ENCODE measurements around the gene RGS14.
"Not testable (repeated sequence)": the region's sequence is repeated elsewhere in the genome, so short reads cannot be mapped to it uniquely, and the experiment has no call there.

The RGS14 gene

DNA sequence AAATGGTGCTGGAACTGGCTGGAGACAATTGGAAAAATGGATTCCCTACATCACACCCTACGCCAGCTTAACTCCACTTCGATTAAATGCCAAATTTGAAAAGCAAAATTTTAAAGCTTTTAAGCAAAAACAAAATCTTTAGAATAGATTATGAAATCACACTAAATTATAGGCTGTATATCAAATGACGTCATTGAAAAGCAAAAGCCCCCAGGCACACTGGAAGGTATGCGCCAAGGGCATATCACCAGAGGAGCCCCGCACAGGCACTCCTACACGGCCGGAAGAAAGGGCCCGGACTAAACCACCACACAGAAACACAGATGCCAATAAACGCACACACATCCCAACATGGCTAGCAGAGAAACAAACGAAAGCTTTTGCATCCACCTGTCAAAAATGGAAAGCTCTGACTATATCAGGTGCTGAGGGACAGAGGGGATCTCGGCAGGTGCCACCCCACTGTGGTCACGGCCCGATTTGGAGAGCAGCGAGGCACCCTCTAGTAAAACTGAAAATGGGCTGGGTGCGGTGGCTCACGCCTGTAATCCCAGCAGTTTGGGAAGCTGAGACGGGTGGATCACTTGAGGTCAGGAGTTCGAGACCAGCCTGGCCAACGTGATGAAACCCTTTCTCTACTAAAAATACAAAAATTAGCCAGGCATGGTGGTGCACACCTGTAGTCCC lies 29.0 kb upstream of the RGS14 start:
- no peak for DNase-seq (ENCODE audit: low read depth in 3 of 3)

DNA sequence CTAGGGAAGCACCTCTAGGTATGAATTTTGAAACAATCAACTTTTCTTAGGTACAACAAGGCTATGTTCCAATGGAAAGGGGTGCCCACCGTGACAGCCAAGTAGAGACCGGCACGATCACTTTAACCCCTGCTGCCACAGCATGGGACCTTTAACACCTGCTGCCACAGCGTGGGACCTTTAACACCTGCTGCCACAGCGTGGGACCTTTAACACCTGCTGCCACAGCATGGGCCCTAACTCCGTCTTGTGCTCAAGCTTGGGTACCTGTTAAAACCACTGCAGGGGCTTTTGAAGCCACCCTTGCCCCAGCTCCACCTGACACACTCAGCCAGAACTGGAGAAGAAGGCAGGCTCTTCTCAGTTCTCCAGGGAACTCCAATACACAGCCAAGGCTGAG lies 27.8 kb upstream of the RGS14 start:
- DNase-seq (ENCODE audit: low read depth in 3 of 3) = no peak

DNA sequence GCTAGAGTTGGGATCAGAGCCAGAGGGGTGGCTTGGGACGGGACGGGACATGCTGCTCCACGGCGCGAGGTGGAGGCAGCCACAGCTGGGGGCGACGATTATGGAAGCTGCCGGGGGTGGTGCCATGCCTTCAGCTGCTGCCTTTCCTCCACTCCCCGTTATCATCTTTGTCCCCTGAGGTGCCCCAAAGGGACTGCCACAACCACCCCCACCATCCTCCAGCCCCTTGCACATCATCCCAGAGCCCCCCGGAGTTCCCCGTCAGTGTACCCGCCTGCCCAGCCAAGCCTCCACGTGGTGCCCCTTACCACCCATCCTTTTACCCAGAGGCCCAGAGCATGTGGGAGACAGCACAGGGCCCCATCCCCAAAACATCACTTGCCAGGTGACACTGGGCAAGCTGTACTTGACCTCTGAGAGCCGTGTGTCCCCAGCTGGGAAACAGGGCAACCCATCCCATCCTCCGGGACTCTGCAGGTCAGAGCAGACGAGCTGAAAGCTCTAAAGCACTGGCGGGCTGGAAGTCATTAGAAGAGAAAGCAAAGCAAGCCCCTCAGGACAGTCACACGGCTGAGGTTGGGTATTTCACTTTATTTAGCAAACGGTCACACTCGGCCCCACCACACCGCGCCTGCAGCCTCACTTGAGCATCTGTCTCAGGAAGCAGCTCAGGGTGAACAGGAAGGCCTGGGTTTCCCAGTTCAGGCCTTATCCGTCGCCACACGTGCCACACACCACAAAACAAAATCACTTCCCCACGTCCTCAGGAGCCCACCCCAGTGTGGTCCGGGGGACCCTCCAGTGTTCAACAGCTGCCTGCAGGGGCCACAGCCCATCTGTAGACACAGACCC lies 26.5 kb upstream of the RGS14 start:
- DNase-seq (ENCODE audit: low read depth in 3 of 3) = no peak

DNA sequence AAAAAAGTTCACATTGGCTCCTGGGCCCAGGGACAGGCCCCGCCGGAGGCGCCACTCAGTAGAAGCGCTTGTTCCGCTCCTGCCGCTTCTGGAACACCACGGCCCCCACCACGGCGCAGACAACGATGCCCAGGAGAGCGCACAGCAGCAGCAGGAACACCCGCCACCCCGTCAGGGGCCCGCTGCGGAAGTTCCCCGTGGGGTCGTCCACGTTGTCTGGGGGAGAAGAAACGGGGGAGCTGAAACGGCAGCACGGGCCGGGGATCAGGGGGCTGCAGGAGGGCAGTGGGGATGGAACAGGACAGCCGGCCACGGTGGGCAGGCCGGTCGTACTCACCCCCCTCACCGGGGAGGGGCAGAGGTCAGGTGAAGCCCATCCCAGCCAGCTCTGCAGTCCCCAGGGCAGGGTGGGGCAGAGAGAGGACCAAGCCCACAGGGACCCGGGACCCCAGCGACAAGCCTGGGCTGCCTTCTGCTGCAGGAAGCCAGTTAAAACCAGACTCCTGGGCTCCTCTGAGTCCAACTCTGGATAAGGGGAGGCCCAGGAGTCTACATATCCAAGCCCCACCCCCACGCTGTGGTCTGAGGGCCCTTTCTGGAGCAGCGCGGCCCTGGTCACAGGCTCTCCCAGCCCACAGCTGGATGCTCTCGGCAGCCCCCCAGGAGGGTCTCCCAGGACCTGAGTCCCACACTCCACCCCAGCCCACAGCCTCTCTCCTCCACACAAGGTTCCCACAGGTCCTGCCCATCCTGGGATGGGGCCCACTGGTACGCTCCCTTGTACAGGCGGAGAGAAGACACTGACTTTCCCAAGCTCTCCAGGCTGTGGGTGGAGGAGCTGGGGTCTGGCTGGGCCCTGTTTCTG lies 25.5 kb upstream of the RGS14 start:
- no peak for DNase-seq (ENCODE audit: low read depth in 3 of 3)

DNA sequence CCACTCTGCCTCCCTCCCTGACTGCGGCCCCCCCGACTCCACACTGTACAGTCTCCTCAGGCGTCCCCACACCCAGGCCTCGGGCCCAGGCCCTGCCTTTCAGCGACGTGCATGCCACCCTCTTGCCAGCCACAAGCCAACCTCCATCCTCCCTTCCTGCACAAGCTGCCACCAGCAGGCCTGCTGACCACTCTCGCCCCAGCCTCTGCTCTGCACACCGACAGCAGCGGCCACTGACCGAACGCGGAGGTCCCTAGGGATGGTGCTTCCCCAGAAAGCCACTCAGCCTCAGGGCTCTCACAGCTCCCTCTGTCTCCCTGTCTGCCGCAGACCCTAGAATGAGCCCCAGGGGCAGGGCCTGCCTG lies 24.8 kb upstream of the RGS14 start:
- no peak for DNase-seq (ENCODE audit: low read depth in 3 of 3)

DNA sequence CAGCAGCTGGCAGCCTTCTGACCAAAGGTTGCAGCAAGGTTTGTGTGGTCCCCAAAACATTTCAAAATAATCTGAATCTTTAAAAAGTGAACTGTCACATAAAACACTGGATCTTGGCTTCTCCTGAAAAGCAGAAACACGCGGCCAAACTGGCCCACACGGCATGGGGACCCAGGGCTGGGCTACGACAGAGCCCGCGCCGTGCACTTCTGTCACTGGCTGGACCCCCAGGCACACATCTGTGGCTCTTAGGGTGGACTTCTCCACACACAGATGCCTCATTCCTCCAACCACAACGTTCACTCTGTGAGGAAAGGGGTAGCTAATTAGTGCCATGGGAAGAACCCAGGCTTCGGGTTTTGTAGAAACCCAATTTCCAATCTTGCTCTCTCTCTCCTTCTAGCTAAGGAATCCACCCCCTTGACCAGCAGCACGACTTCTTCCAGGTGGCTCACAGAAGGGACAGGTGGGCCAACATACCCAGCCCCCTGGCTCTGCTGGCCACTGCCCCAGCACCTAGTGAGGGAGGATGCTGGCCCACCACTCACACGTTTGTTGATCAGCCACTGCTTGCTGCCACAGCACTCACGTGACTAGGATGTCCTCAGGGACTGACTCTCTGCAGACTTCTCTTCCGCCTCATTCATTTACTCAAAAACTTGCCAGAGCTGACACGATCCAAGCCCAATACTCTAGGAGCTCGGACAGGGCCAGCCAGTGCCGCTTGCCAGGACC lies 24.1 kb upstream of the RGS14 start:
- DNase-seq (ENCODE audit: low read depth in 3 of 3) = no peak

DNA sequence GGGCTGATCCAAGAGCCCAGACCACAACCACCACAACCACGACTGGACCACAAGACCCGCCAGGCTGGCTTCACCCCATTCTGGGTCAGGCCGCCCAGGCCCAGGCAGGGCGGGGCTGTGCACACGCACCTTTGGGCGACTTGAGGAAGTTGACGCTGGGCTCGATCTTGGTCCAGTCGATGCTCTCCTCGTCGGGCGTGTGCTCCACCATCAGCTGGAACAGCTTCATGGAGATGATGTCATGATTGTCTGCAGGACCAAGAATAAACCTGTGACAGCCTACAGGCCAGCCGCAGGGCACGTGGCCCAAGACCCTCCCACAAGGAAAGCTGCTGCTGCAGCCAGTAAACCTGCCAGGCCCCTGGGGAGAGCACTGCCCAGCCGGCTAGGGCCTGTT lies 23.6 kb upstream of the RGS14 start:
- no peak for DNase-seq (ENCODE audit: low read depth in 3 of 3)

DNA sequence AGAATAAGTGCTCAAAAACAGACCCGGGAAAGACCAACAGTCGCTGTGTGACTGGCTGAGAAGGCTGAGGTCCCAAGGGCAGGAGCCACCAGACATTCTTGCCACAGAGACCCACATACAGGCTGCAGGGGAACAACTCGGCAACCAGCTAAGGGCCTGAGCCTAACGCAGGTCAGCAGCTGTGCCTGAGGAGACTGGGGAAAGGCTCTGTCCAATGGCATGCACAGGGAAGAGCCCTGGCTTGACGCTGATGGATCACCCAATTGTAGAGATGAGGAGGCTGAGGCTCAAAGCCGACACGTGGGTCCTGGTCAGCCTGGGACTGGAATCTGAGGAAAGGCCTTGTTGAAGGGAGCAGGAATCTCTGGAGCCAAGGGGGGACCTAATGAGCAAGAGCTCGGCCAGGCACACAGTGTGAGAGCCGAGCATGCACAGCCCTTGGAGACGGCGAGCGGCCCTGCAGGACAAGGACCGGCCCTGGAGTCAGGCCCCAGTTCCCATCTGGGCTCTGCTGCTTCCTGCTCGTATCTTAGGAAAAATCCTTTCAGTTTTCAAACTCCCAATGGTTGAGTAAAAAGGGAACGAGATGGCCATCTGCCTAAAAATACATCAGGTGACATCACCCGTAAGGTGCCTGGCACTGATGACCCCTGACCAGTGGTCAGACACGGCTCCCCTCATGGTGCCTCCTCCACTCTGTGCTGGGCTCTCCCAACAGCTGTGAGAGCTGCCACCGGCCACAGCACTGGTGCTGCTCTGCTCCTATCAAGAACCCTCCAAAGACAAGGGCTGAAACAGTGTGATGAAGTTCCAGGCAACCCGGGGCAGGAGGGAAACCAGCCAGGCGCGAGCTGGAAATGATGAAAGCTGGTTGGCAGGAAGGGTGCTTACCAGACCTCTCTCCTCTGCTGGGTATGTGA lies 22.7 kb upstream of the RGS14 start:
- DNase-seq (ENCODE audit: low read depth in 3 of 3) = no peak

DNA sequence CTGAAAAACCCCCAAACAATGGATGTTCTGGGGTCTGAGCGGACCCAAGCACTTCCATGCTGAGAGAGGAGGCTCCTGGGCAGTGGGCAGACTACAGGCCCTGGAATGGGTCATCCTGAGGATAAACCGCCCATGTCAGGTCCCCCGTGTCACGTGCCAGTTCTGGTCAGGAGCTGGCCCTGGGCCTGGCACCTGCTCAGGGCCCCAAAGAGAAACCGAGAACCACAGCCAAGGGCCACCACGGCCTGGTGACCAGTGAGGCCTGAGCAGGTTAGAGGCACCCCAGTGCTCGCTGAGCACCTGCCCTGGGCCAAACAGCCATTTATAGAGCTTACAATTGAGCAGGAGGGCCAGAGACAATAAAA lies 22.0 kb upstream of the RGS14 start:
- no peak for DNase-seq (ENCODE audit: low read depth in 3 of 3)

DNA sequence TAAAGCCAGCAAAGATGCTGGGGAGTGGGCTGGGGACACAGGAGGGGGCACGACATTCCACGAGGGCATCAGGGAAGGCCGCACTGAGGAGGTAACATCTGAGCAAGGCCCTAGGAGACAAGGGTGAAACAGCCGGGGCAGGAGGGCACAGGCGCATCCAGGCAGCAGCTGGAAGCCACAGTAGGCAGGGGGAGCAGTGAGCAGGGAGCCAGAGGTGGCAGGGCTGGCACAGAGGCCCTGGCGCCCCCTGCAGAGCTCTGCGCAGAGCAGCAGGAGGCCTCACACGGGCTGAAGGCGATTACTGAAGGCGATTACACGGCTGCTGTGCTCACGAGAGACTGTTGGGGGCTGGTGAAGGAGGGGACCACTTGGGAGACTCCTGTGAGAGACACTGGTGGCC lies 21.6 kb upstream of the RGS14 start:
- peak in 1 of 3 experiments; percentile 29 for DNase-seq (ENCODE audit: low read depth in 3 of 3)

DNA sequence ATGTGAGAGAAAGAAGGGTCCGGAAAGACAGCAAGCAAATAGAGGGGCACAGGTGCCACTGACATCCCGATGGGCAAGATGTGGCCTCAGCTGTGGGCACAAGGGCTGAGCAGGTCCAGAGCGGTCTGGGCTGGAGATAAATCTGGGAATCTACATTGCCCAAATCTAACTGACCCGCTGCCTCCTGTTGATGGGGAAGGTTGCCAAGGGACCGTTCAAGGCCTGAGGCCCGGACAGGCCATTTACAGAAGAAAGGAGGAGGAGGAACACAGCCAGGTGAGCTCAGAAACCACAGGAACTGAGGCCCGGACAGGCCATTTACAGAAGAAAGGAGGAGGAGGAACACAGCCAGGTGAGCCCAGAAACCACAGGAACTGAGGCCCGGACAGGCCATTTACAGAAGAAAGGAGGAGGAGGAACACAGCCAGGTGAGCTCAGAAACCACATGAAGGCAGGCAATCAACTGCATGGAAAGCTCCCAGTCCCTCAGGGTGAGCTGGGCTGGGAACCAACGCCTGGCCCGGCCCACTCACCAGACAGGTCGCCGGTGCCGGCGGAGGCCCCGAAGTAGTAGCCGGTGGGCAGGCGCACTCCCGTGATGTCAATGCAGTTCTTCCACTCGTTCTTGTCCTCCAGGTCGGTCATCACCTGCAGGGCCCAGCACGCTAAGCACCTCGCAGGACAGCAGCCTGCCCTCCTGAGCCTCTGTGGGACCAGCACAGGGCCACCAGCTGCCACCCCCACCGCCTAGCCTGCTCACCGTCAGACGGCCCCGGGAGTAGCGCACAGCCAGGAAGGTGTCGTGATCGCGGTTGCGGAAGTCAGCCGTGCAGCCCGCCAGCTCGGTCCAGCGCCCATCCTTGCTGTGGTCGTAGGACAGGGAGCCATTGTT lies 20.9 kb upstream of the RGS14 start:
- DNase-seq (ENCODE audit: low read depth in 3 of 3) = no peak

DNA sequence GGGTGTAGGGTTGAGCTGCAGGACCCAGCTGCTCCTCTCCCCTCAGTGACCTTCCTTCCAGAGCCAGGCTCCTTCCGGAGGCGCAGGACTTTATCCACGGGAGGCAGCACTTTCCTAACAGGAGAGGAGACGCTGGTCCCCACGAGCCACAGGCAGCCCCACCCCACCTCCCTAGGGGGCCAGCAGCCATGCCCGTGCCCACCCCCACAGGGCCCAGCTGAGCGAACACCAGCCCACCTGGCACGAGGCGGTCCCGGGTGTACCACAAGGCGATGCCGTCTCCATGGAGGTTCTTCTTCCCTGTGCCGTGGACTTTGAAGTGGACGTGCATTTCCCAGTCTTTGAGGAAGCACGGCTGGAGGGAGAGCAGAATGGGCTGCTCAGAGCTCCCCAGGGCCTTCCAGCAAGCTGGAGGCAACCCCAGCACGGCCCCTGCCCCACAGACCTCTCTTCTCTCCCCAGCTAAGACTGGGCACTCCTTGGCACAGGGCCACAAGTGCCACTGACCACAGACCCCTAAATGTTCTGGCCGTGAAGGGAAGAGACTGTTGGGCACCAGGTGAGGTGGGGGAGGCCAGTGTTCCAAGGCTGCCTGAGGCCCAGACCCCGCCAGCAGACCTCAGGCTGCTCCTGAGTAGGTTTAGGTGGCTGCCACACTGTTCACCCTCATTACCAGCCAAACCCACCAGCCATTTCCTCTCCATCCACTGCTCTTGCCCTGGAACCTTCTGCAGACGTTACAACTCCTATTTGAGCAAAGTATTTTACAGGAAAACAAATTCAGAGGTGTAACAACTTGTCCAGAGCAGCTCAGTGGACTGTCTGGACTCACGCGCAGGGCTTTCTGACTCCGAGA lies 19.2 kb upstream of the RGS14 start:
- DNase-seq (ENCODE audit: low read depth in 3 of 3) = no peak

DNA sequence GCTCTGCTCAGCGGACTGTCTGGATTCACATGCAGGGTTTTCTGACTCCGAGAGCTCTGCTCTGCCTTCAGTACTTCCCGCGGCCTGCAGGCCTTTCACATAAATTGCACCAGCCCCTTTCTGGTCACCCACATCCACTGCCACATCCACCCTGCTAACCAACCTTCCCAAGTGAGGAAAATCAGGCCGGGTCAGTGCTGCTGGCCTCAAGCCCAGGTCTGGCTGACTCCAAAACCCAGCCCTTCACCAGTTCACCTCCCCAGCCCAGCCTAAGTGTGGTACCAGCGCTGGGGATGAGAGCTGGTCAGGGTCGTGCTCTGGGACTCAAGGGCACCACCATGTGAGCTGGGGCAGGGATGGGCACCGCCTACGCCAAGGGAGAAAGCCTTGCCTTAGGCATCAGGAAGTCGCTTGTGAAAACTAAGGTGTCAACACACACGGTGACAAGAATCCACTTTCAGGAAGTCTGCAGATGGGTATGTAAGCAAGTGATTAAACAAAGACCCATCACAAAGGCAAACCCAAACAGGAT lies 18.6 kb upstream of the RGS14 start:
- no peak for DNase-seq (ENCODE audit: low read depth in 3 of 3)

DNA sequence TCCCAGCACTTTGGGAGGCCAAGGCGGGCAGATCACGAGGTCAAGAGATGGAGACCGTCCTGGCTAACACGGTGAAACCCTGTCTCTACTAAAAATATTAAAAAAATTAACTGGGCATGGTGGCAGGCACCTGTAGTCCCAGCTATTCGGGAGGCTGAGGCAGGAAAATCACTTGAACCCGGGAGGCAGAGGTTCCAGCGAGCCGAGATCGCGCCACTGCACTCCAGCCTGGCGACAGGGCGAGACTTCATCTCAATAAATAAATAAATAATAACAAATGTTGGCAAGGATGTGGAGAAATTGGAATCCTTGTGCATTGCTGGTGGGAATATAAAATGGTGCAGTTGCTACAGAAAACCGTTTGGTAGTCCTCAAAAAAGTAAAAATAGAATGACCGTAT lies 14.7 kb upstream of the RGS14 start:
- not testable (repeated sequence) for DNase-seq (ENCODE audit: low read depth in 3 of 3)

DNA sequence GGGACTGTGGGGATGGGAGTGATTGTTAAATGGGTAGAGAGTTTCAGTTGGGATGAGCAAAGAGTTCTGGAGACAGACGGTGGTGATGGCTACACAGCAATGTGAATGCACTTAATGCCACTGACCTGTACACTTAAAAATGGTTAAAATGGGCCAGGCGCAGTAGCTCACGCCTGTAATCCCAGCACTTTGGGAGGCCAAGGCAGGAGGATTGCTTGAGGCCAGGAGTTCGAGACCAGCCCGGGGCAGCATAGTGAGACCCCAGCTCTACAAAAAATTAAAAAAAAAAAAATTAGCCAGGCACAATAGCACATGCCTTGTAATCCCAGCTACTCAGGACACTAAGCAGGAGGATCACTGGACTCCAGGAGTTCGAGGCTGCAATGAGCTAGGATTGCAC lies 13.9 kb upstream of the RGS14 start:
- DNase-seq (ENCODE audit: low read depth in 3 of 3) = no peak

DNA sequence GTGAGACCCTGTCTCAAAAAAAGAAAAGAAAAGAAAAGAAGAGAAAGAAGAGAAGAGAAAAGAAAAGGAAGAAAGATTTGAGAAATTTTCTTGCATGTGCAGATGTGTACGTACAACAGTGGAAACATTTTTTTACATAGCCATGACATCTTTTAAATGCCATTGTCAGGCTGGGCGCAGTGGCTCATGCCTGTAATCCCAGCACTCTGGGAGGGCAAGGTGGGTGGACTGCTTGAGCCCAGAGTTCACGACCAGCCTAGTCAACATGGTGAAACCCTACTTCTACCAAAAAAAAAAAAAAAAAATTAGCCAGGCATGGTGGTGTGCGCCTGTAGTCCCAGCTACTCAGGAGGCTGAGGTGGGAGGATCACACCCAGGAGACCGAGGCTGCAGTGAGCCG lies 12.8 kb upstream of the RGS14 start:
- no peak for DNase-seq (ENCODE audit: low read depth in 3 of 3)

DNA sequence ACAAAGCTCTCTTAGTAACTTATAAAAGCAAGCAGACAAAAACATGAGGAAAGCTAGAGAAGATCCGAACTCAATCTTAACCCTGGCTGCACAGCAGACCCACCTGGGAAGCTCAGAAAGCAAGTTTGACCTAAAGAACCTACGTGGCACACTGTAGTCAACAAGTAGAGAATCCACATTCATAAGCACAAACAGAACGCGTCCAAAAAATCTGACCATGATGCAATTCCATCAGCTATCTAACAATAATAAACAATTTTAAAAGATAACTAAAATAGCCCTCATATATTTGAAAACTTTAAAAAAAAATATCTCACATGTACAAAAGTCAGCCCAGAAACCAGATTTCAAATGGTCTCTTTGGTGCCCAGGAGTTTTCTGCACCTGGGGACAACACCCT lies 10.9 kb upstream of the RGS14 start:
- DNase-seq (ENCODE audit: low read depth in 3 of 3) = no peak

DNA sequence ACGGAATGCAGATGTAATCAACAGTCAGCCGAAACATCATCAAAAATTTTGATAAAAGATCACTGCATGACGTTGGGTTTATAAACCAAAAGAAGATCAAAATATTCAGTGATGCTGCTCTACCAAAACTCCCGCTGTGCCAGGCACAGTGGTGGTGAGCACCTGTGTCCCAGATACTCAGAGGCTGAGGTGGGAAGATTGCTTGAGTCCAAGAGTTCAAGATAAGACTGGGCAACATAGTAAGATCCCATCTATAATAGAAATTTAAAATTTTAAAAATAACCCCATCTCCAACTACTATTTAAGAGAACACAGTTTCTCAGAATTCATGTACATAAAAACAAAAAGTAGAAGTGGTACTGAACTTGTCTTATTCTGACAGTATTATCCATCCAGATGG lies 10.0 kb upstream of the RGS14 start:
- no peak for DNase-seq (ENCODE audit: low read depth in 3 of 3)

DNA sequence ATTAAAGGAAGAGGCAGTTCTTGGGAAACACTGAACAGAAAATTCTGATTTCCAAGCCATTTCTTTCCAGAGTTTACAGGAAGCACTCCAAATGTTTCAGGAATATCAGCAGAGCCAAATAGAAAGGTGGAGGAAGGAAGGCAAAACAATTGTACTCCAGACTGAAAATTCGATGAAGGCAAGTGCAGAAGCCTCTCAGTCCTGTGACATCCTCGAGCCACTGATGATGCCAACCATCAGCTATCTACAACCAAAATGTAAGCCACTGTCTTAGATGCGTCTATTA lies 8.4 kb upstream of the RGS14 start:
- no peak for DNase-seq (ENCODE audit: low read depth in 3 of 3)

Data from stimulated activated CD4-positive, alpha-beta T cell treated with anti-CD3 and anti-CD28 coated beads, TNF-alpha, amount 100 ng/mL, for 24 hours (primary cell).